ENCODE data around the gene KANSL1L. TPM values are rescaled to one million over a fixed set of nuclear protein-coding genes. Genes with fewer than 3 reads are reported as not detected.

Gene KANSL1L
- total and polyA plus RNA-seq, 10 of the 15 experiments (the other 5 are each of a cell fraction or from before 2014, with no cell fraction given), result 1.2 to 9.5 (median 3.7) TPM

GRCh38 chr2:210199186-210199765, 28.1 kb upstream of the KANSL1L start (continued):
- TF ChIP-seq ZNF592 (IDR thresholded peaks at IDR 0.05), result no peak
- no peak for TF ChIP-seq POLR2A (IDR thresholded peaks at IDR 0.05; ENCODE audit: low read depth, low read length)
- TF ChIP-seq ZNF622 (IDR thresholded peaks at IDR 0.05), result no peak
- no peak for TF ChIP-seq RELA (IDR thresholded peaks at IDR 0.05; ENCODE audit: borderline replicate concordance, partially characterized antibody)
- no peak for TF ChIP-seq ZNF274 (IDR thresholded peaks at IDR 0.05; ENCODE audit: insufficient read depth, insufficient read length)
- TF ChIP-seq IKZF2 (IDR thresholded peaks at IDR 0.05), result no peak
- no peak for TF ChIP-seq USF2 (IDR thresholded peaks at IDR 0.05; ENCODE audit: borderline replicate concordance, low read depth, low read length)
- no peak for TF ChIP-seq SKIL (IDR thresholded peaks at IDR 0.05; ENCODE audit: low read depth, poor library complexity, severe bottlenecking)
- TF ChIP-seq NR2F1 (conservative IDR thresholded peaks at IDR 0.05), result no peak
- TF ChIP-seq HCFC1 (IDR thresholded peaks at IDR 0.05; ENCODE audit: low read length), result no peak
- TF ChIP-seq ZNF24 (IDR thresholded peaks at IDR 0.05), result no peak
- no peak for TF ChIP-seq ZNF687 (IDR thresholded peaks at IDR 0.05)
- no peak for TF ChIP-seq CHD4 (IDR thresholded peaks at IDR 0.05)
- no peak for TF ChIP-seq SIX5 (IDR thresholded peaks at IDR 0.05; ENCODE audit: low read depth, low read length, severe bottlenecking)
- no peak for TF ChIP-seq ZNF207 (IDR thresholded peaks at IDR 0.05; ENCODE audit: borderline replicate concordance)
- TF ChIP-seq PBX3 (IDR thresholded peaks at IDR 0.05; ENCODE audit: insufficient replicate concordance, low read depth, low read length), result no peak
- TF ChIP-seq TCF3 (IDR thresholded peaks at IDR 0.05; ENCODE audit: borderline replicate concordance, insufficient read depth, low read depth, low read length), result no peak
